SU-DHL-6 (cell line): ENCODE results near the gene SMPDL3B.

Experiments
- EZH2phosphoT487 ChIP-seq: fragments of 200-600 bp; sonication (generic), shearing (Covaris generic); conservative IDR thresholded peaks from 2 replicates; pipeline ENCODE4 v1.6.1; 2018; ENCODE audit warnings: mild to moderate bottlenecking, antibody characterized with exemption, low read length, moderate library complexity, mixed read lengths
- TF ChIP-seq, protein P1 (sequence below): fragments of 200-600 bp; sonication (generic); IDR thresholded peaks from one replicate; pipeline ENCODE4 v1.5.1; 2017; ENCODE audit warnings: antibody characterized with exemption, mild to moderate bottlenecking, low read length, moderate library complexity; ENCODE audit not compliant: insufficient read depth, poor library complexity, severe bottlenecking

DNA sequence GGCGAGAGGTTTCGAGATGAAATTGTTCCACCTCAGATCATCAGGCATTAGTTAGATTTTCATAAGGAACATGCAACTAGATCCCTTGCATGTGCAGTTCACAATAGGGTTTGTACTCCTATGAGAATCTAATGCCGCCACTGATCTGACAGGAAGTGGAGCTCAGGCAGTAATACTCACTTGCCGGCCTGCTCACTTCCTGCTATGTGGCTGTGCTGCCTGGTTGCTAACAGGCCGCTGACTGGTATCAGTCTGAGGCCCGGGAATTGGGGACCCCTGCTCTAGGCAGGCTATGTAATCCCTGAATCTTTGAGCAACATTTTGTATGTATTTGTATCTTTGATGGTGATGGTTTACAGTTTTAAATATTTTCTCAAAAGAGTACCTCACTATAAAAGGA lies 57.5 kb downstream of the SMPDL3B start:
- TF ChIP-seq, protein P1, sequence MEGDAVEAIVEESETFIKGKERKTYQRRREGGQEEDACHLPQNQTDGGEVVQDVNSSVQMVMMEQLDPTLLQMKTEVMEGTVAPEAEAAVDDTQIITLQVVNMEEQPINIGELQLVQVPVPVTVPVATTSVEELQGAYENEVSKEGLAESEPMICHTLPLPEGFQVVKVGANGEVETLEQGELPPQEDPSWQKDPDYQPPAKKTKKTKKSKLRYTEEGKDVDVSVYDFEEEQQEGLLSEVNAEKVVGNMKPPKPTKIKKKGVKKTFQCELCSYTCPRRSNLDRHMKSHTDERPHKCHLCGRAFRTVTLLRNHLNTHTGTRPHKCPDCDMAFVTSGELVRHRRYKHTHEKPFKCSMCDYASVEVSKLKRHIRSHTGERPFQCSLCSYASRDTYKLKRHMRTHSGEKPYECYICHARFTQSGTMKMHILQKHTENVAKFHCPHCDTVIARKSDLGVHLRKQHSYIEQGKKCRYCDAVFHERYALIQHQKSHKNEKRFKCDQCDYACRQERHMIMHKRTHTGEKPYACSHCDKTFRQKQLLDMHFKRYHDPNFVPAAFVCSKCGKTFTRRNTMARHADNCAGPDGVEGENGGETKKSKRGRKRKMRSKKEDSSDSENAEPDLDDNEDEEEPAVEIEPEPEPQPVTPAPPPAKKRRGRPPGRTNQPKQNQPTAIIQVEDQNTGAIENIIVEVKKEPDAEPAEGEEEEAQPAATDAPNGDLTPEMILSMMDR: no peak
- TF ChIP-seq EZH2phosphoT487: no peak
